Keratinocyte (primary cell): ENCODE data around the gene SDK1. TPM values are rescaled to one million over a fixed set of nuclear protein-coding genes. Genes with fewer than 3 reads are reported as not detected.

ENCODE experiments used
- DNase-seq: peaks from one replicate; pipeline ENCODE4 v3.0.0-alpha.2; 2011; ENCODE audit warnings: low read depth, missing footprints, low spot score
- FAIRE-seq: peaks from 2 replicates; lab custom pipeline; 2011; peaks lifted over from hg19 to GRCh38; lab: Jason Lieb, UNC
- H2AFZ ChIP-seq: 2 replicates; pipeline ENCODE4 v1.6.0; 2012; ENCODE audit warnings: low read length, control low read depth, inconsistent platforms; ENCODE audit not compliant: control insufficient read depth
- H3K27ac ChIP-seq: 2 replicates; pipeline ENCODE4 v1.5.1; 2011; ENCODE audit warnings: low read length; ENCODE audit not compliant: control insufficient read depth, insufficient read depth
- H3K27me3 ChIP-seq: 3 replicates; pipeline ENCODE4 v1.6.0; 2011; ENCODE audit warnings: low read length; ENCODE audit not compliant: control insufficient read depth, insufficient read depth; ENCODE audit errors: extremely low read depth
- H3K36me3 ChIP-seq, 2 experiments: 2 replicates in 1 of 2; 3 replicates in 1 of 2; pipeline ENCODE4 v1.5.1; 2011; ENCODE audit warnings: low read length in 2 of 2, mild to moderate bottlenecking in 1 of 2; ENCODE audit not compliant: control insufficient read depth in 2 of 2, insufficient read depth in 2 of 2; ENCODE audit errors: extremely low read depth in 1 of 2
- H3K4me1 ChIP-seq: 3 replicates; pipeline ENCODE4 v1.5.1; 2011; ENCODE audit warnings: low read length; ENCODE audit not compliant: control insufficient read depth, insufficient read depth; ENCODE audit errors: extremely low read depth
- H3K4me2 ChIP-seq: 3 replicates; pipeline ENCODE4 v1.6.0; 2011; ENCODE audit warnings: low read depth, low read length; ENCODE audit not compliant: control insufficient read depth, insufficient read depth; ENCODE audit errors: extremely low read depth
- H3K4me3 ChIP-seq, 3 experiments: fragments of 200-600 bp in 1 of 3; sonication (generic) in 1 of 3; 2 replicates in 2 of 3; 3 replicates in 1 of 3; pipeline ENCODE4 v1.5.1; 2011 to 2016; ENCODE audit warnings: low read length in 3 of 3, mild to moderate bottlenecking in 3 of 3, control low read depth in 2 of 3, inconsistent platforms in 1 of 3, low read depth in 1 of 3, mixed read lengths in 1 of 3, mixed run types in 1 of 3, moderate library complexity in 1 of 3; ENCODE audit not compliant: control insufficient read depth in 2 of 3, insufficient read depth in 2 of 3; ENCODE audit errors: extremely low read depth in 1 of 3
- H3K79me2 ChIP-seq: 2 replicates; pipeline ENCODE4 v1.6.0; 2012; ENCODE audit warnings: low read length; ENCODE audit not compliant: control insufficient read depth, insufficient read depth
- H3K9ac ChIP-seq: 3 replicates; pipeline ENCODE4 v1.6.0; 2011; ENCODE audit warnings: low read length; ENCODE audit not compliant: control insufficient read depth, insufficient read depth; ENCODE audit errors: extremely low read depth
- H3K9me1 ChIP-seq: 3 replicates; pipeline ENCODE4 v1.6.0; 2011; ENCODE audit warnings: low read length; ENCODE audit not compliant: control insufficient read depth, insufficient read depth; ENCODE audit errors: extremely low read depth
- H3K9me3 ChIP-seq: 2 replicates; pipeline ENCODE4 v1.5.1; 2012; ENCODE audit warnings: low read depth, low read length; ENCODE audit not compliant: control insufficient read depth
- H4K20me1 ChIP-seq: 3 replicates; pipeline ENCODE4 v1.6.0; 2011; ENCODE audit warnings: low read length; ENCODE audit not compliant: control insufficient read depth, insufficient read depth; ENCODE audit errors: extremely low read depth
- CTCF ChIP-seq, 3 experiments: IDR thresholded peaks in 1 of 3; conservative IDR thresholded peaks in 1 of 3; optimal IDR thresholded peaks in 1 of 3; 2 replicates in 2 of 3; 3 replicates in 1 of 3; pipeline versions ENCODE3 to v1.5.1; 2011; ENCODE audit warnings: low read length in 3 of 3, mild to moderate bottlenecking in 3 of 3, moderate library complexity in 2 of 3, control low read depth in 1 of 3, inconsistent platforms in 1 of 3; ENCODE audit not compliant: insufficient read depth in 2 of 3; ENCODE audit errors: extremely low read depth in 1 of 3
- EZH2 ChIP-seq: IDR thresholded peaks from one replicate; pipeline ENCODE4 v1.6.1; 2012; ENCODE audit warnings: inconsistent platforms, mild to moderate bottlenecking, low read length, moderate library complexity
- dilution Hi-C: fragments of 300-500 bp; cut with MboI; formaldehyde crosslinking; loops from one replicate; pipeline ENCODE4 v1.7.0; 2020; ENCODE audit warnings: low sequenced_read_pairs; ENCODE audit not compliant: extremely low pct_ligation_motif_present
- polyA plus RNA-seq, 5 experiments: library from polyadenylated mRNA; depleted of rRNA in 3 of 5; stranded (reverse) in 3 of 5; stranded (forward) in 1 of 5; unstranded in 1 of 5; fragments of >200 nt; gene quantifications; 1 replicate in 1 of 5; 2 replicates in 3 of 5; 3 replicates in 1 of 5; pipeline versions ENCODE4 v1.2.1 to v1.2.3, GENCODE V29; 2011 to 2012; ENCODE audit warnings: missing spikeins in 2 of 5, low read depth in 1 of 5, low replicate concordance in 1 of 5

The SDK1 gene
- polyA plus RNA-seq, 1 donor (not counting 4 experiments of a cell fraction or from before 2014, with no cell fraction given), result 0.66 TPM

- Histone ChIP-seq H4K20me1 (no peaks in the 10 kb centered on the region), H3K36me3 (no peaks in the 10 kb centered on the region), H3K79me2 (no peaks in the 10 kb centered on the region), H3K4me3 (peak overlapping the region in 2 of 3 experiments; percentile 9 to 55), H3K9me1 (no peaks in the 10 kb centered on the region), H2AFZ (peak overlapping the region; percentile 78), H3K4me2 (peak overlapping the region; percentile 60), H3K9me3 (no peaks in the 10 kb centered on the region), H3K27me3 (no peaks in the 10 kb centered on the region), H3K27ac (no peak overlapping the region), H3K4me1 (no peaks in the 10 kb centered on the region), H3K9ac (no peak overlapping the region)
- dilution Hi-C loops, result no loop called here
- no peak for FAIRE-seq
- TF ChIP-seq CTCF (optimal IDR thresholded peaks at IDR 0.05 in 1 of 3, IDR thresholded peaks at IDR 0.05 in 1 of 3, conservative IDR thresholded peaks at IDR 0.05 in 1 of 3; ENCODE audit: extremely low read depth in 1 of 3, insufficient read depth in 2 of 3, low read length in 3 of 3), result no peak
- TF ChIP-seq EZH2, result no peak
- DNase-seq, result no peak
Observed at GRCh38 chr7:3260401-3260715, 40.7 kb upstream of the SDK1 start.

- dilution Hi-C loops, result no loop called here
- Histone ChIP-seq H3K27me3 (no peaks in the 10 kb centered on the region), H3K4me2 (no peak overlapping the region), H3K27ac (no peak overlapping the region), H3K79me2 (no peaks in the 10 kb centered on the region), H3K36me3 (no peaks in the 10 kb centered on the region), H3K4me1 (no peaks in the 10 kb centered on the region), H4K20me1 (no peaks in the 10 kb centered on the region), H2AFZ (no peak overlapping the region), H3K4me3 (no peak overlapping the region), H3K9me1 (no peaks in the 10 kb centered on the region), H3K9me3 (no peaks in the 10 kb centered on the region), H3K9ac (no peak overlapping the region)
- FAIRE-seq (no peak), DNase-seq (no peak)
- TF ChIP-seq EZH2, result no peak
- no peak for TF ChIP-seq CTCF (optimal IDR thresholded peaks at IDR 0.05 in 1 of 3, IDR thresholded peaks at IDR 0.05 in 1 of 3, conservative IDR thresholded peaks at IDR 0.05 in 1 of 3; ENCODE audit: extremely low read depth in 1 of 3, insufficient read depth in 2 of 3, low read length in 3 of 3)
Observed at GRCh38 chr7:3264693-3265339, 36.2 kb upstream of the SDK1 start.
